ENCODE measurements around the gene CALN1. TPM values are rescaled to one million over a fixed set of nuclear protein-coding genes. Genes with fewer than 3 reads are reported as not detected.
"Not testable (repeated sequence)": the region's sequence is repeated elsewhere in the genome, so short reads cannot be mapped to it uniquely, and the experiment has no call there.

Gene CALN1
- polyA plus RNA-seq, 1 donor from 2014 or later = 7.8 TPM

- TF ChIP-seq POLR2AphosphoS5 (IDR thresholded peaks at IDR 0.05) (no peak), CTCF (IDR thresholded peaks at IDR 0.05; ENCODE audit: poor library complexity, severe bottlenecking) (no peak), RAD21 (conservative IDR thresholded peaks at IDR 0.05) (no peak), EZH2 (IDR thresholded peaks at IDR 0.05; ENCODE audit: borderline replicate concordance, insufficient read depth, low read length, poor library complexity, severe bottlenecking) (no peak), MXI1 (conservative IDR thresholded peaks at IDR 0.05; ENCODE audit: poor library complexity, severe bottlenecking) (no peak), EP300 (conservative IDR thresholded peaks at IDR 0.05; ENCODE audit: poor library complexity, severe bottlenecking) (no peak), REST (IDR thresholded peaks at IDR 0.05; ENCODE audit: borderline replicate concordance) (no peak), SMC3 (conservative IDR thresholded peaks at IDR 0.05; ENCODE audit: poor library complexity) (no peak), TAF1 (IDR thresholded peaks at IDR 0.05; ENCODE audit: low read depth) (no peak)
- peaks cover 7% of the 10 kb centered on the region for H3K27me3 ChIP-seq (ENCODE audit: insufficient read depth, low read depth, low read length)
- H2AFZ ChIP-seq (ENCODE audit: low read depth, low read length) = no peak overlapping the region
- H3K79me2 ChIP-seq (replicated peaks; ENCODE audit: insufficient read depth, low read length) = no peaks in the 10 kb centered on the region
- H3F3A ChIP-seq (ENCODE audit: insufficient read depth, low read length, poor library complexity, severe bottlenecking) = no peaks in the 10 kb centered on the region
- H3K9me3 ChIP-seq (ENCODE audit: low read length) = no peaks in the 10 kb centered on the region
- H3K36me3 ChIP-seq (ENCODE audit: insufficient read depth, low read length) = no peaks in the 10 kb centered on the region
- H3K9ac ChIP-seq (ENCODE audit: low read length) = no peak overlapping the region
- no peak overlapping the region for H3K4me2 ChIP-seq (ENCODE audit: low read length)
- no peaks in the 10 kb centered on the region for H4K20me1 ChIP-seq (ENCODE audit: insufficient read depth)
- no peaks in the 10 kb centered on the region for H3K9me2 ChIP-seq (ENCODE audit: insufficient read depth, low read length)
- H3K27ac ChIP-seq (ENCODE audit: low read length) = no peak overlapping the region
- no peak overlapping the region for H3K4me3 ChIP-seq (ENCODE audit: low read length)
These were observed 672.5 kb downstream of the CALN1 start for GRCh38 chr7:71739520-71740173.

- not testable (repeated sequence) for H3K4me2 ChIP-seq (ENCODE audit: low read length); H2AFZ ChIP-seq (ENCODE audit: low read depth, low read length); H3K27me3 ChIP-seq (ENCODE audit: insufficient read depth, low read depth, low read length); H3K79me2 ChIP-seq (replicated peaks; ENCODE audit: insufficient read depth, low read length); H4K20me1 ChIP-seq (ENCODE audit: insufficient read depth); H3K9me3 ChIP-seq (ENCODE audit: low read length); H3K36me3 ChIP-seq (ENCODE audit: insufficient read depth, low read length); H3K9ac ChIP-seq (ENCODE audit: low read length); H3K4me3 ChIP-seq (ENCODE audit: low read length); H3K27ac ChIP-seq (ENCODE audit: low read length); H3K9me2 ChIP-seq (ENCODE audit: insufficient read depth, low read length); H3F3A ChIP-seq (ENCODE audit: insufficient read depth, low read length, poor library complexity, severe bottlenecking)
These were observed 674.1 kb downstream of the CALN1 start for GRCh38 chr7:71737931-71738540.

Data from neural cell (in vitro differentiated cells).